ENCODE measurements around the gene MARK3. TPM values are rescaled to one million over a fixed set of nuclear protein-coding genes. Genes with fewer than 3 reads are reported as not detected.

Gene MARK3
- total RNA-seq, 4 donors from 2014 or later = 50.7 to 111 (median 89.1) TPM

GRCh38 chr14:103539056-103539825, 154.0 kb downstream of the MARK3 start:
- no peaks in the 10 kb centered on the region for H3K9me3 ChIP-seq
- no peak for DNase-seq
- intact Hi-C loops (cut with DNase I; ENCODE audit: low total_unique reads) = no loop called here
- no peaks in the 10 kb centered on the region for H3K36me3 ChIP-seq
- TF ChIP-seq, protein P1, sequence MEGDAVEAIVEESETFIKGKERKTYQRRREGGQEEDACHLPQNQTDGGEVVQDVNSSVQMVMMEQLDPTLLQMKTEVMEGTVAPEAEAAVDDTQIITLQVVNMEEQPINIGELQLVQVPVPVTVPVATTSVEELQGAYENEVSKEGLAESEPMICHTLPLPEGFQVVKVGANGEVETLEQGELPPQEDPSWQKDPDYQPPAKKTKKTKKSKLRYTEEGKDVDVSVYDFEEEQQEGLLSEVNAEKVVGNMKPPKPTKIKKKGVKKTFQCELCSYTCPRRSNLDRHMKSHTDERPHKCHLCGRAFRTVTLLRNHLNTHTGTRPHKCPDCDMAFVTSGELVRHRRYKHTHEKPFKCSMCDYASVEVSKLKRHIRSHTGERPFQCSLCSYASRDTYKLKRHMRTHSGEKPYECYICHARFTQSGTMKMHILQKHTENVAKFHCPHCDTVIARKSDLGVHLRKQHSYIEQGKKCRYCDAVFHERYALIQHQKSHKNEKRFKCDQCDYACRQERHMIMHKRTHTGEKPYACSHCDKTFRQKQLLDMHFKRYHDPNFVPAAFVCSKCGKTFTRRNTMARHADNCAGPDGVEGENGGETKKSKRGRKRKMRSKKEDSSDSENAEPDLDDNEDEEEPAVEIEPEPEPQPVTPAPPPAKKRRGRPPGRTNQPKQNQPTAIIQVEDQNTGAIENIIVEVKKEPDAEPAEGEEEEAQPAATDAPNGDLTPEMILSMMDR (IDR thresholded peaks at IDR 0.05) = no peak
- TF ChIP-seq POLR2A (IDR thresholded peaks at IDR 0.05) = no peak
- peak overlapping the region; percentile 79 to 90 for H3K27ac ChIP-seq
- H3K4me1 ChIP-seq = peaks cover 7 to 65% of the 10 kb centered on the region in 2 donors
- H3K27me3 ChIP-seq = no peaks in the 10 kb centered on the region
- H3K4me3 ChIP-seq = no peak overlapping the region

DNA sequence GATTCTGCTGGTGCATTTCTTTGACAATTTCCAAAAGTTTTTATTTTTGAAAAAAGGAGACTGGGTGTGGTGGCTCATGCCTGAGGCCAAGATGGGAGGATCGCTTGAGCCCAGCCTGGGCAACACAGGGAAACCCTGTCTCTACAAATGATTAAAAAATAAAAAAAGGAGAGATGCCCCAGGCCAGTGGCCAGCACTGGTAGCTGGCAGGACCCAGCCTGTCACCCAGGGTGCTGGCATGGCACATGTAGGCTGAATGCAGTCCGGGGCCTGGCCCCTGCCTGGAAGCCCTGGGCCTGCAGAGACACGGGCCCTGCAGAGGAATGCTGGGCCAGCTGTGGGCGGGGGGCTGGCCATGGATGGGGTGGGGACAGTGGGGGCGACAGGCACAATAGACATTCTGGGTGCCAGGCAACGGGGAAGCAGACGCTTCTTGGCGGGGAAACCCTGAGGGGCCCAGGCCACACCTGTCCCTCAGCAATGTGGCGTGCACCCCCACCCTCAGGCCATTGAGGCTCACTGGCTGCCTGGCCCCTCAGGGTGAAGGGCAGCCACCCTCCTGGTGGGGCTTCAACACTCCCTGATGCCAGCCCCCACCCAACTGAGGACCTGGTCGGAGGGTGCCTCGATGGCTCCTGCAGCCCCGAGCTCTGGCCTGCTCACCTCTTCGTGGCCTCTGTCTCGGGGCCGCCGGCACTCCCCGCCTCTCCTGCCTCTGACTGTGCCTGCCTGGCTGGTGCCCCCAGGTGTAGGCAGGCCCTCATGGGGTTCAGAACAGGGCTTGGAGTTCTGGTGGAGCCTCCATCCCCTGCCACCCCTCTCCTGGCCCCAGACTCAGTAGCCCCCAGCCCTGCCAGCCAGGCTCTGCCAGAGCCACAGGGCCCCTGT, 155.8 kb downstream of the MARK3 start:
- H3K9me3 ChIP-seq = no peaks in the 10 kb centered on the region
- peaks cover 13 to 59% of the 10 kb centered on the region in 2 donors for H3K4me1 ChIP-seq
- intact Hi-C loops (cut with DNase I; ENCODE audit: low total_unique reads) = no loop called here
- no peaks in the 10 kb centered on the region for H3K36me3 ChIP-seq
- H3K4me3 ChIP-seq = no peak overlapping the region
- H3K27ac ChIP-seq = peak overlapping the region; percentile 66 to 90
- TF ChIP-seq, protein P1 (IDR thresholded peaks at IDR 0.05) = no peak
- TF ChIP-seq POLR2A (IDR thresholded peaks at IDR 0.05) = no peak
- no peak for DNase-seq
- no peaks in the 10 kb centered on the region for H3K27me3 ChIP-seq

GRCh38 chr14:103541709-103542604, 156.7 kb downstream of the MARK3 start:
- intact Hi-C loops (cut with DNase I; ENCODE audit: low total_unique reads) = no loop called here
- no peaks in the 10 kb centered on the region for H3K36me3 ChIP-seq
- no peak for DNase-seq
- peaks cover 13 to 59% of the 10 kb centered on the region in 2 donors for H3K4me1 ChIP-seq
- H3K4me3 ChIP-seq = no peak overlapping the region
- peak overlapping the region; percentile 66 to 90 for H3K27ac ChIP-seq
- H3K27me3 ChIP-seq = no peaks in the 10 kb centered on the region
- no peaks in the 10 kb centered on the region for H3K9me3 ChIP-seq
- TF ChIP-seq, protein P1 (IDR thresholded peaks at IDR 0.05) = no peak
- no peak for TF ChIP-seq POLR2A (IDR thresholded peaks at IDR 0.05)

DNA sequence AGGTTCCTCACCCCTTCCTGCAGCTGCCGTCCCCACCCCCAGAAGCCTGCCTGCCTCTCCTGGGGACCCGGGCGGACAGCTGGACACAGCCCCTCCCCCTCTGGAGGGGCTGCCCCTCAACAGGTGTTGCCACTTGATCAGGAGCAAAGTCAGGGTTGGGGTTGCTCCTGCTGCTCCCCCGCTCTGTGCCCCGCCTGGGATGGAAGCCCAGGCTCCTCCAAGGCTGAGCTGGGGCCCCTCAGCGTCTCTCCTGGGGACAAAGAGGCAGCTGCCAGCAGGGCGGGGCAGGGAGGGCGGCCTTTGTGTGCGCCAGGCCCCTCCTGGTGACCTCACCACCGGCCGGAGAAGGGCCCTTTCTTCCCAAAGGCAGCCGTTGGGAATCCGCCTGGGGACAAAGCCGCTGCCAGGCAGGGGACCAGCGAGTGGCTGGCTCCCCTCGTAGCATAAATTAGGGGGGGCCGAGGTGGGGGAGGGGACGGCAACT, 157.4 kb downstream of the MARK3 start:
- intact Hi-C loops (cut with DNase I; ENCODE audit: low total_unique reads) = no loop called here
- H3K36me3 ChIP-seq = no peaks in the 10 kb centered on the region
- TF ChIP-seq, protein P1 (IDR thresholded peaks at IDR 0.05) = no peak
- no peak for TF ChIP-seq POLR2A (IDR thresholded peaks at IDR 0.05)
- H3K4me1 ChIP-seq = peaks cover 13 to 59% of the 10 kb centered on the region in 2 donors
- H3K27ac ChIP-seq = peak overlapping the region; percentile 66 to 90
- DNase-seq = peak in 1 of 2 donors; percentile 67
- no peak overlapping the region for H3K4me3 ChIP-seq
- H3K27me3 ChIP-seq = no peaks in the 10 kb centered on the region
- no peaks in the 10 kb centered on the region for H3K9me3 ChIP-seq
